MG63 (cell line): ENCODE measurements around the gene CCDC121. TPM values are rescaled to one million over a fixed set of nuclear protein-coding genes. Genes with fewer than 3 reads are reported as not detected.
"Not testable (repeated sequence)": the region's sequence is repeated elsewhere in the genome, so short reads cannot be mapped to it uniquely, and the experiment has no call there.

Experiments used
- DNase-seq: peaks from one replicate; pipeline ENCODE4 v3.0.0-alpha.2; 2020
- H3K27me3 ChIP-seq: fragments of 250-450 bp; sonication (Bioruptor Pico); 2 replicates; pipeline ENCODE4 v1.5.1; 2020; ENCODE audit warnings: mild to moderate bottlenecking, moderate library complexity
- H3K36me3 ChIP-seq: fragments of 250-450 bp; sonication (Bioruptor Pico); 2 replicates; pipeline ENCODE4 v1.5.1; 2020; ENCODE audit warnings: mild to moderate bottlenecking, moderate library complexity
- H3K4me3 ChIP-seq: fragments of 250-450 bp; sonication (Bioruptor Pico); 2 replicates; pipeline ENCODE4 v1.5.1; 2020; ENCODE audit warnings: mild to moderate bottlenecking, moderate library complexity
- H3K9me3 ChIP-seq: fragments of 250-450 bp; sonication (Bioruptor Pico); 2 replicates; pipeline ENCODE4 v1.5.1; 2020; ENCODE audit warnings: mild to moderate bottlenecking, moderate library complexity
- total RNA-seq: library from RNA; depleted of rRNA; stranded (reverse); fragments of >200 nt; shearing (Covaris generic); gene quantifications from 2 replicates; pipeline ENCODE4 v1.2.3, GENCODE V29; 2014; ENCODE audit warnings: low replicate concordance

Gene CCDC121
- total RNA-seq, 1 experiment from 2014 or later: 3.3 TPM

GRCh38 chr2:27647289-27647688, 18.5 kb upstream of the CCDC121 start:
- Histone ChIP-seq H3K9me3 (no peaks in the 10 kb centered on the region), H3K4me3 (no peak overlapping the region), H3K36me3 (peaks cover 49% of the 10 kb centered on the region), H3K27me3 (no peaks in the 10 kb centered on the region)
- DNase-seq: no peak

- no peaks in the 10 kb centered on the region for H3K27me3 ChIP-seq
- no peaks in the 10 kb centered on the region for H3K9me3 ChIP-seq
- H3K36me3 ChIP-seq: peaks cover 41% of the 10 kb centered on the region
- no peak overlapping the region for H3K4me3 ChIP-seq
- DNase-seq: no peak
These were observed 16.4 kb upstream of the CCDC121 start for GRCh38 chr2:27645197-27645596.

- Histone ChIP-seq H3K9me3 (no peaks in the 10 kb centered on the region), H3K36me3 (peaks cover 60% of the 10 kb centered on the region), H3K4me3 (no peak overlapping the region), H3K27me3 (no peaks in the 10 kb centered on the region)
- no peak for DNase-seq
These were observed 12.0 kb upstream of the CCDC121 start for GRCh38 chr2:27640722-27641245.

- peaks cover 75% of the 10 kb centered on the region for H3K36me3 ChIP-seq
- H3K4me3 ChIP-seq: no peak overlapping the region
- no peaks in the 10 kb centered on the region for H3K9me3 ChIP-seq
- H3K27me3 ChIP-seq: no peaks in the 10 kb centered on the region
- DNase-seq: no peak
These were observed 9.9 kb upstream of the CCDC121 start for GRCh38 chr2:27638709-27639108.

- Histone ChIP-seq H3K4me3 (no peak overlapping the region), H3K27me3 (no peaks in the 10 kb centered on the region), H3K36me3 (peaks cover 74% of the 10 kb centered on the region), H3K9me3 (no peaks in the 10 kb centered on the region)
- DNase-seq: no peak
These were observed 9.3 kb upstream of the CCDC121 start for GRCh38 chr2:27638037-27638637.

- H3K4me3 ChIP-seq: no peak overlapping the region
- no peaks in the 10 kb centered on the region for H3K27me3 ChIP-seq
- no peaks in the 10 kb centered on the region for H3K9me3 ChIP-seq
- peaks cover 81% of the 10 kb centered on the region for H3K36me3 ChIP-seq
- DNase-seq: no peak
These were observed 8.0 kb upstream of the CCDC121 start for GRCh38 chr2:27636766-27637165.

- Histone ChIP-seq H3K27me3 (no peaks in the 10 kb centered on the region), H3K9me3 (no peaks in the 10 kb centered on the region), H3K36me3 (peaks cover 81% of the 10 kb centered on the region), H3K4me3 (no peak overlapping the region)
- DNase-seq: no peak
These were observed 5.5 kb upstream of the CCDC121 start for GRCh38 chr2:27634291-27634690.

GRCh38 chr2:27630257-27630656, 1.4 kb upstream of the CCDC121 start:
- not testable (repeated sequence) for H3K9me3 ChIP-seq, H3K4me3 ChIP-seq, H3K27me3 ChIP-seq, DNase-seq
- peaks cover 49% of the 10 kb centered on the region for H3K36me3 ChIP-seq

GRCh38 chr2:27627963-27628766, 647 bp downstream of the CCDC121 start:
- Histone ChIP-seq H3K4me3 (peak overlapping the region; percentile 90), H3K36me3 (peaks cover 42% of the 10 kb centered on the region), H3K9me3 (no peaks in the 10 kb centered on the region), H3K27me3 (no peaks in the 10 kb centered on the region)
- peak; percentile 53 for DNase-seq

GRCh38 chr2:27626921-27627320, 1.9 kb downstream of the CCDC121 start:
- not testable (repeated sequence) for H3K9me3 ChIP-seq, H3K27me3 ChIP-seq, H3K4me3 ChIP-seq
- H3K36me3 ChIP-seq: peaks cover 38% of the 10 kb centered on the region
- DNase-seq: peak; percentile 16

- H3K36me3 ChIP-seq: peaks cover 37% of the 10 kb centered on the region
- DNase-seq, H3K9me3 ChIP-seq, H3K27me3 ChIP-seq, H3K4me3 ChIP-seq: not testable (repeated sequence)
These were observed 2.5 kb downstream of the CCDC121 start for GRCh38 chr2:27626323-27626722.

- H3K36me3 ChIP-seq: peaks cover 36% of the 10 kb centered on the region
- no peak for DNase-seq
- no peak overlapping the region for H3K4me3 ChIP-seq
- H3K27me3 ChIP-seq: no peaks in the 10 kb centered on the region
- H3K9me3 ChIP-seq: no peaks in the 10 kb centered on the region
These were observed 3.9 kb downstream of the CCDC121 start for GRCh38 chr2:27624943-27625342.

GRCh38 chr2:27622921-27623384, 5.9 kb downstream of the CCDC121 start:
- no peak for DNase-seq
- Histone ChIP-seq H3K4me3 (no peak overlapping the region), H3K9me3 (no peaks in the 10 kb centered on the region), H3K27me3 (no peaks in the 10 kb centered on the region), H3K36me3 (peaks cover 39% of the 10 kb centered on the region)

- H3K27me3 ChIP-seq: no peaks in the 10 kb centered on the region
- DNase-seq: no peak
- H3K9me3 ChIP-seq: no peaks in the 10 kb centered on the region
- no peak overlapping the region for H3K4me3 ChIP-seq
- peaks cover 51% of the 10 kb centered on the region for H3K36me3 ChIP-seq
These were observed 7.3 kb downstream of the CCDC121 start for GRCh38 chr2:27621524-27621923.

- H3K9me3 ChIP-seq: no peaks in the 10 kb centered on the region
- peaks cover 40% of the 10 kb centered on the region for H3K36me3 ChIP-seq
- H3K27me3 ChIP-seq: no peaks in the 10 kb centered on the region
- DNase-seq: no peak
- no peak overlapping the region for H3K4me3 ChIP-seq
These were observed 13.5 kb downstream of the CCDC121 start for GRCh38 chr2:27615316-27615715.

- Histone ChIP-seq H3K4me3 (no peak overlapping the region), H3K36me3 (peaks cover 48% of the 10 kb centered on the region), H3K27me3 (no peaks in the 10 kb centered on the region), H3K9me3 (no peaks in the 10 kb centered on the region)
- DNase-seq: no peak
These were observed 14.8 kb downstream of the CCDC121 start for GRCh38 chr2:27613985-27614384.

GRCh38 chr2:27606611-27607010, 22.2 kb downstream of the CCDC121 start:
- H3K36me3 ChIP-seq: peaks cover 56% of the 10 kb centered on the region
- no peaks in the 10 kb centered on the region for H3K9me3 ChIP-seq
- DNase-seq: no peak
- no peaks in the 10 kb centered on the region for H3K27me3 ChIP-seq
- H3K4me3 ChIP-seq: no peak overlapping the region

- H3K4me3 ChIP-seq: no peak overlapping the region
- H3K9me3 ChIP-seq: peaks cover 18% of the 10 kb centered on the region
- H3K27me3 ChIP-seq: no peaks in the 10 kb centered on the region
- DNase-seq: no peak
- peaks cover 31% of the 10 kb centered on the region for H3K36me3 ChIP-seq
These were observed 32.2 kb downstream of the CCDC121 start for GRCh38 chr2:27596627-27597026.
